ENCODE results near the gene ZNF729. TPM values are rescaled to one million over a fixed set of nuclear protein-coding genes. Genes with fewer than 3 reads are reported as not detected.

Gene ZNF729
- polyA plus RNA-seq (2011; rRNA removed) = not detected in 2 replicates
- polyA minus RNA-seq (2011; rRNA and poly(A)+ RNA removed) = not detected in 2 replicates

GRCh38 chr19:22286151-22286810, at the start of gene ZNF729:
Gene ZNF729, plus strand, starts transcription at chr19:22286441. Its CDS starts 85 bp downstream, at chr19:22286526.
- CTCF ChIA-PET = no interaction called here
- Histone ChIP-seq H3K27me3 (ENCODE audit: control insufficient read depth, insufficient read depth, low read length) (no peaks in the 10 kb centered on the region), H3K9me3 (ENCODE audit: control insufficient read depth, insufficient read depth, low read length) (peaks cover 32% of the 10 kb centered on the region), H3K27ac (ENCODE audit: low read depth, low read length) (no peak within 1 kb of the TSS), H3K4me3 (ENCODE audit: low read depth, low read length) (no peak within 1 kb of the TSS)
- DNase-seq (ENCODE audit: low read depth, low spot score) = no peak
- TF ChIP-seq CTCF (IDR thresholded peaks at IDR 0.05; ENCODE audit: low read depth, low read length) = no peak
- POLR2A ChIA-PET = no interaction called here

- DNase-seq (ENCODE audit: low read depth, low spot score) = no peak
- ChIA-PET POLR2A (no interaction called here), CTCF (no interaction called here)
- Histone ChIP-seq H3K9me3 (ENCODE audit: control insufficient read depth, insufficient read depth, low read length) (peaks cover 35% of the 10 kb centered on the region), H3K27me3 (ENCODE audit: control insufficient read depth, insufficient read depth, low read length) (no peaks in the 10 kb centered on the region), H3K27ac (ENCODE audit: low read depth, low read length) (no peak overlapping the region), H3K4me3 (ENCODE audit: low read depth, low read length) (no peak overlapping the region)
- no peak for TF ChIP-seq CTCF (IDR thresholded peaks at IDR 0.05; ENCODE audit: low read depth, low read length)
Observed at GRCh38 chr19:22256856-22257255, 29.4 kb upstream of the ZNF729 start.

- no peak overlapping the region for H3K27ac ChIP-seq (ENCODE audit: low read depth, low read length)
- no peak for TF ChIP-seq CTCF (IDR thresholded peaks at IDR 0.05; ENCODE audit: low read depth, low read length)
- ChIA-PET POLR2A (no interaction called here), CTCF (no interaction called here)
- no peaks in the 10 kb centered on the region for H3K27me3 ChIP-seq (ENCODE audit: control insufficient read depth, insufficient read depth, low read length)
- no peak overlapping the region for H3K4me3 ChIP-seq (ENCODE audit: low read depth, low read length)
- H3K9me3 ChIP-seq (ENCODE audit: control insufficient read depth, insufficient read depth, low read length) = peaks cover 40% of the 10 kb centered on the region
- no peak for DNase-seq (ENCODE audit: low read depth, low spot score)
Observed at GRCh38 chr19:22257381-22257780, 28.9 kb upstream of the ZNF729 start.

GRCh38 chr19:22257916-22258315, 28.3 kb upstream of the ZNF729 start:
- Histone ChIP-seq H3K27ac (ENCODE audit: low read depth, low read length) (no peak overlapping the region), H3K4me3 (ENCODE audit: low read depth, low read length) (no peak overlapping the region), H3K9me3 (ENCODE audit: control insufficient read depth, insufficient read depth, low read length) (peaks cover 46% of the 10 kb centered on the region), H3K27me3 (ENCODE audit: control insufficient read depth, insufficient read depth, low read length) (no peaks in the 10 kb centered on the region)
- ChIA-PET POLR2A (no interaction called here), CTCF (no interaction called here)
- no peak for TF ChIP-seq CTCF (IDR thresholded peaks at IDR 0.05; ENCODE audit: low read depth, low read length)
- no peak for DNase-seq (ENCODE audit: low read depth, low spot score)

DNA sequence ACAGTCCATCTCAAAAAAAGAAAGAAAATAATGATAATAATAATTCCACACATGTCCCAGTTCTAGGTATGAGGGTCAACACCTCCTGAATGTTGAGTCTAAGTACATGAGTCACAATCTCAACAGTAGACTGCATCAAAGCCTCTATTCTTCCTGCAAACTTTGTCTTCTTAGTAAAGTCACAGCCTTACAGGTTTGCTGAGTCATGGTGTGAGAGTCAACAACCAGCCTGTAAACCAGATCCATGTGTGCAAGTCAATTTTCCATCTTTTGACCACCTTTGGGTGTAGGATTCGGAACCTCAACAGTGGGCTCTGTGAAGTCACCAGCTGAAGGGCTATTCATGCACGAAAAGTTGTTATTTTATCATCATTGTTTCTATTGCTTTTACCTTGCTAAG, 25.7 kb upstream of the ZNF729 start:
- TF ChIP-seq CTCF (IDR thresholded peaks at IDR 0.05; ENCODE audit: low read depth, low read length) = no peak
- no peak overlapping the region for H3K4me3 ChIP-seq (ENCODE audit: low read depth, low read length)
- H3K27me3 ChIP-seq (ENCODE audit: control insufficient read depth, insufficient read depth, low read length) = no peaks in the 10 kb centered on the region
- DNase-seq (ENCODE audit: low read depth, low spot score) = no peak
- CTCF ChIA-PET = no interaction called here
- H3K9me3 ChIP-seq (ENCODE audit: control insufficient read depth, insufficient read depth, low read length) = peaks cover 54% of the 10 kb centered on the region
- POLR2A ChIA-PET = no interaction called here
- no peak overlapping the region for H3K27ac ChIP-seq (ENCODE audit: low read depth, low read length)

All from AG04450 (cell line).